HCT116 (cell line): ENCODE results near the gene BCL7A. TPM values are rescaled to one million over a fixed set of nuclear protein-coding genes. Genes with fewer than 3 reads are reported as not detected.

Experiments used
- ATAC-seq: fragments of 200-7000 bp; cut with Tn5 transposase; 2 replicates; pipeline ENCODE4 v1.9.1; 2020; ENCODE audit warnings: mild to moderate bottlenecking, moderate library complexity
- BruUV-seq: library from RNA; stranded (reverse); fragments of 400-500 nt; replicated peaks from 2 replicates; lab custom pipeline; 2021; lab: Mats Ljungman, UMichigan
- CTCF ChIA-PET: fragments of 300-600 bp; sonication (Branson Sonifier 250); formaldehyde crosslinking; loops from one replicate; lab custom pipeline; 2021; ENCODE audit warnings: antibody characterized with exemption; lab: Charles Lee
- POLR2A ChIA-PET: fragments of 300-600, 350-600 bp; sonication (Branson Sonifier 250); formaldehyde crosslinking; loops from one replicate; lab custom pipeline; 2021; ENCODE audit warnings: antibody characterized with exemption; lab: Charles Lee
- RAD21 ChIA-PET, 2 experiments: fragments of 300-600 bp; sonication (Branson Sonifier 250); formaldehyde crosslinking; loops; one replicate each; lab custom pipeline; 2023; ENCODE audit warnings: low total read pairs in 2 of 2; ENCODE audit not compliant: uncharacterized antibody in 2 of 2, unreplicated experiment in 2 of 2, low non-redundant PET in 1 of 2; lab: Charles Lee
- DNase-seq: peaks from one replicate; pipeline ENCODE4 v3.0.0-alpha.2; 2010; ENCODE audit warnings: low read depth, low spot score
- H2AFZ ChIP-seq: fragments of 200-600 bp; shearing (Covaris generic), sonication (generic); 2 replicates; pipeline ENCODE4 v1.6.1; 2017; ENCODE audit warnings: low read depth, mixed run types, mixed read lengths, antibody characterized with exemption, low read length; ENCODE audit not compliant: poor library complexity, severe bottlenecking
- H3K27ac ChIP-seq: 2 replicates; pipeline ENCODE4 v1.5.1; 2012; ENCODE audit warnings: low read depth, low read length
- H3K27me3 ChIP-seq: fragments of 200-600 bp; sonication (generic); 2 replicates; pipeline ENCODE4 v1.6.1; 2016; ENCODE audit warnings: mixed run types, low read length, mixed read lengths; ENCODE audit not compliant: insufficient read depth
- H3K36me3 ChIP-seq, 2 experiments: fragments of 200-500 bp in 1 of 2; fragments of 200-600 bp in 1 of 2; sonication (Bioruptor generic) in 1 of 2; sonication (generic) in 1 of 2; 2 replicates each; pipeline versions ENCODE4 v1.5.1 to v1.6.1; 2014 to 2016; ENCODE audit warnings: low read length in 2 of 2, inconsistent platforms in 1 of 2, mixed read lengths in 1 of 2, mixed run types in 1 of 2; ENCODE audit not compliant: insufficient read depth in 2 of 2, control insufficient read depth in 1 of 2
- H3K4me1 ChIP-seq, 2 experiments: fragments of 200-600 bp in 1 of 2; sonication (generic) in 1 of 2; 2 replicates each; pipeline versions ENCODE4 v1.5.1 to v1.6.1; 2012 to 2017; ENCODE audit warnings: low read length in 2 of 2, inconsistent platforms in 1 of 2, mild to moderate bottlenecking in 1 of 2, mixed read lengths in 1 of 2, mixed run types in 1 of 2, moderate library complexity in 1 of 2; ENCODE audit not compliant: insufficient read depth in 2 of 2, control insufficient read depth in 1 of 2
- H3K4me2 ChIP-seq: fragments of 200-600 bp; sonication (generic); 2 replicates; pipeline ENCODE4 v1.6.1; 2017; ENCODE audit warnings: mixed run types, low read length, mixed read lengths
- H3K4me3 ChIP-seq, 2 experiments: fragments of 200-600 bp in 1 of 2; sonication (generic) in 1 of 2; replicated peaks in 1 of 2; 2 replicates each; pipeline ENCODE4 v1.5.1; 2011 to 2016; ENCODE audit warnings: low read length in 2 of 2, control low read depth in 1 of 2, low read depth in 1 of 2, mild to moderate bottlenecking in 1 of 2, mixed read lengths in 1 of 2, mixed run types in 1 of 2
- H3K79me2 ChIP-seq: fragments of 200-600 bp; sonication (generic); 2 replicates; pipeline ENCODE4 v1.6.1; 2017; ENCODE audit warnings: mild to moderate bottlenecking, mixed run types, low read length, moderate library complexity, mixed read lengths; ENCODE audit not compliant: insufficient read depth
- H3K9ac ChIP-seq: fragments of 200-600 bp; sonication (generic); 2 replicates; pipeline ENCODE4 v1.6.1; 2016; ENCODE audit warnings: low read length, mixed read lengths
- H3K9me2 ChIP-seq: fragments of 200-600 bp; sonication (generic), shearing (Covaris generic); 2 replicates; pipeline ENCODE4 v1.6.1; 2017; ENCODE audit warnings: mixed run types, mild to moderate bottlenecking, moderate library complexity; ENCODE audit not compliant: insufficient read depth
- H3K9me3 ChIP-seq, 2 experiments: fragments of 200-500 bp in 1 of 2; fragments of 200-600 bp in 1 of 2; sonication (Bioruptor generic) in 1 of 2; sonication (generic) in 1 of 2; 2 replicates each; pipeline ENCODE4 v1.6.1; 2014 to 2017; ENCODE audit warnings: low read length in 2 of 2, mixed read lengths in 2 of 2, inconsistent platforms in 1 of 2, low read depth in 1 of 2, mild to moderate bottlenecking in 1 of 2, mixed run types in 1 of 2, moderate library complexity in 1 of 2; ENCODE audit not compliant: control insufficient read depth in 1 of 2, insufficient read depth in 1 of 2
- H4K20me1 ChIP-seq: fragments of 200-600 bp; sonication (generic), shearing (Covaris generic); 2 replicates; pipeline ENCODE4 v1.6.1; 2017; ENCODE audit warnings: mixed run types, mild to moderate bottlenecking, moderate library complexity; ENCODE audit not compliant: insufficient read depth
- ATF3 ChIP-seq: IDR thresholded peaks from 2 replicates; pipeline ENCODE4 v1.6.1; 2012
- CBX3 ChIP-seq: IDR thresholded peaks from 2 replicates; pipeline ENCODE4 v1.6.1; 2012; ENCODE audit warnings: low read depth
- CEBPB ChIP-seq: IDR thresholded peaks from 2 replicates; pipeline ENCODE4 v1.6.1; 2012; ENCODE audit warnings: low read depth
- EGR1 ChIP-seq: IDR thresholded peaks from 2 replicates; pipeline ENCODE4 v1.6.1; 2012; ENCODE audit warnings: low read depth
- EZH2phosphoT487 ChIP-seq: fragments of 200-600 bp; IDR thresholded peaks from 2 replicates; pipeline ENCODE4 v1.6.1; 2018; ENCODE audit warnings: antibody characterized with exemption, borderline replicate concordance
- FOSL1 ChIP-seq: IDR thresholded peaks from 2 replicates; pipeline ENCODE4 v1.6.1; 2012; ENCODE audit warnings: low read depth
- POLR2AphosphoS5 ChIP-seq: IDR thresholded peaks from 2 replicates; pipeline ENCODE4 v1.6.1; 2011; ENCODE audit warnings: mild to moderate bottlenecking, low read depth, low read length, moderate library complexity
- SP1 ChIP-seq: IDR thresholded peaks from 2 replicates; pipeline ENCODE4 v1.6.1; 2012; ENCODE audit warnings: low read depth
- SRF ChIP-seq: IDR thresholded peaks from 2 replicates; pipeline ENCODE4 v1.6.1; 2012; ENCODE audit warnings: low read depth
- TCF7L2 ChIP-seq: IDR thresholded peaks from 2 replicates; pipeline ENCODE4 v1.7.0; 2011; ENCODE audit warnings: borderline replicate concordance, inconsistent platforms; ENCODE audit not compliant: insufficient read depth, insufficient read length; ENCODE audit errors: extremely low read depth
- YY1 ChIP-seq: IDR thresholded peaks from 2 replicates; pipeline ENCODE4 v1.6.1; 2011; ENCODE audit warnings: low read length, low read depth, moderate library complexity, mild to moderate bottlenecking; ENCODE audit not compliant: insufficient replicate concordance; ENCODE audit errors: extremely low read depth
- ZFX ChIP-seq: fragments of 450-650 bp; IDR thresholded peaks from 2 replicates; pipeline ENCODE4 v1.6.1; 2017
- ZNF274 ChIP-seq: fragments of 200-500 bp; sonication (Bioruptor generic); IDR thresholded peaks from 2 replicates; pipeline ENCODE4 v1.6.1; 2014; ENCODE audit warnings: mild to moderate bottlenecking, low read depth, low read length, inconsistent platforms
- intact Hi-C: fragments of 100-400 bp; cut with micrococcal nuclease; formaldehyde crosslinking; loops from 2 replicates; pipeline ENCODE4 v1.10.0; 2022
- total RNA-seq: library from RNA; stranded (reverse); gene quantifications from one replicate; pipeline ENCODE4 v1.2.1, GENCODE V29; 2021; ENCODE audit not compliant: unreplicated experiment
- TF ChIP-seq, protein P1 (sequence below): IDR thresholded peaks from 2 replicates; pipeline ENCODE4 v1.6.1; 2011; ENCODE audit warnings: mild to moderate bottlenecking, low read length, moderate library complexity; ENCODE audit not compliant: insufficient replicate concordance; ENCODE audit errors: extremely low read depth
- TF ChIP-seq, protein P2 (sequence below): IDR thresholded peaks from 2 replicates; pipeline ENCODE4 v1.6.1; 2012; ENCODE audit warnings: low read depth

The BCL7A gene
- total RNA-seq, 1 experiment from 2014 or later, result 14.2 TPM

DNA sequence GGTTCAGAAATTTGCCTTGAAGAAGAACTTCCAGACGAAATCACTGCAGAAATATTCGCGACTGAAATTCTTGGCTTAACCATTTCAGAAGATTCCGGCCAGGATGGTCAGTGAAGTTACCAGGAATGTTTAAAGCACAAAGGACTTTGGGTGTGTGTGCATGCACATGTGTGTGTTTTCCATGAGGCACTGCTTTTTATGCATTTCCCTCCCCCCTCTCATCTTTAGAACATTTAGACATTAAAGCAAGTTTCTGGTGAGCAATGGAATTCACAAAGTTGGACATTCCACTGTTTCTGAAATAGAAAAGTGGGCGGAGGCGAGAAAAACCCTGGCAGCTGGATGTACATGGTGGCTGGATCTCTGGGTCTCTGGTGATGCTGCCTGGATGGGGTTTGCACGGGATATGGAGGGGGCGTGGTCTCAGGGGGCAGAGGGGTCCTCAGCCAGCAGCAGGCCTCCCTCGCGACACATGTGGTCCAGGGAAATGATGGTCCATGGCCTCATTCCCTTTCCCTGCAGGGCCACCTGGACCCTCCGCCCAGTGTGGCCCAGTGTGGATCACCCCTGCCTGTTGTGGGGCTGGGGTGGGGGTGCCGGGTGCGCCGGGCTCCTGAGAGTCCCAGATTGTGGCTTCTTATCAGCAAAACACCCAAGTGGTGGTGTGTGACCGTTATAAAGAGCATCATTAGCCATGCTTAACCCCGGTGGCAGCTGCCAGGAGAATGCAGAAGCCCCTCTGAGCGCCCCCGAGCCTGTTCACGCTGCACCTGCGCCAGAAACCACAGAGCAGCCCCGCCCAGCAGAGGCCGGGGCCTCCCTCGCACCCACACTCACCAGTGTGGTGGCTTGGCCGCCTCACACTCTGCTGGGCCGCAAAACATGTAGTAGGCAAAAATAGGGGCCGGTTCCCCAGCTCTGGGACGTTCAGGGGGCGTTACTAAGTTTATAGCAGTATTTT, 17.8 kb upstream of the BCL7A start:
- TF ChIP-seq FOSL1 (no peak), YY1 (no peak), ZNF274 (no peak), EZH2phosphoT487 (no peak), ZFX (no peak), CBX3 (no peak), POLR2AphosphoS5 (no peak), TCF7L2 (no peak), SP1 (no peak), SRF (no peak), EGR1 (no peak), CEBPB (no peak), ATF3 (no peak)
- TF ChIP-seq, protein P1, sequence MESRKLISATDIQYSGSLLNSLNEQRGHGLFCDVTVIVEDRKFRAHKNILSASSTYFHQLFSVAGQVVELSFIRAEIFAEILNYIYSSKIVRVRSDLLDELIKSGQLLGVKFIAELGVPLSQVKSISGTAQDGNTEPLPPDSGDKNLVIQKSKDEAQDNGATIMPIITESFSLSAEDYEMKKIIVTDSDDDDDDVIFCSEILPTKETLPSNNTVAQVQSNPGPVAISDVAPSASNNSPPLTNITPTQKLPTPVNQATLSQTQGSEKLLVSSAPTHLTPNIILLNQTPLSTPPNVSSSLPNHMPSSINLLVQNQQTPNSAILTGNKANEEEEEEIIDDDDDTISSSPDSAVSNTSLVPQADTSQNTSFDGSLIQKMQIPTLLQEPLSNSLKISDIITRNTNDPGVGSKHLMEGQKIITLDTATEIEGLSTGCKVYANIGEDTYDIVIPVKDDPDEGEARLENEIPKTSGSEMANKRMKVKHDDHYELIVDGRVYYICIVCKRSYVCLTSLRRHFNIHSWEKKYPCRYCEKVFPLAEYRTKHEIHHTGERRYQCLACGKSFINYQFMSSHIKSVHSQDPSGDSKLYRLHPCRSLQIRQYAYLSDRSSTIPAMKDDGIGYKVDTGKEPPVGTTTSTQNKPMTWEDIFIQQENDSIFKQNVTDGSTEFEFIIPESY, result no peak
- TF ChIP-seq, protein P2, sequence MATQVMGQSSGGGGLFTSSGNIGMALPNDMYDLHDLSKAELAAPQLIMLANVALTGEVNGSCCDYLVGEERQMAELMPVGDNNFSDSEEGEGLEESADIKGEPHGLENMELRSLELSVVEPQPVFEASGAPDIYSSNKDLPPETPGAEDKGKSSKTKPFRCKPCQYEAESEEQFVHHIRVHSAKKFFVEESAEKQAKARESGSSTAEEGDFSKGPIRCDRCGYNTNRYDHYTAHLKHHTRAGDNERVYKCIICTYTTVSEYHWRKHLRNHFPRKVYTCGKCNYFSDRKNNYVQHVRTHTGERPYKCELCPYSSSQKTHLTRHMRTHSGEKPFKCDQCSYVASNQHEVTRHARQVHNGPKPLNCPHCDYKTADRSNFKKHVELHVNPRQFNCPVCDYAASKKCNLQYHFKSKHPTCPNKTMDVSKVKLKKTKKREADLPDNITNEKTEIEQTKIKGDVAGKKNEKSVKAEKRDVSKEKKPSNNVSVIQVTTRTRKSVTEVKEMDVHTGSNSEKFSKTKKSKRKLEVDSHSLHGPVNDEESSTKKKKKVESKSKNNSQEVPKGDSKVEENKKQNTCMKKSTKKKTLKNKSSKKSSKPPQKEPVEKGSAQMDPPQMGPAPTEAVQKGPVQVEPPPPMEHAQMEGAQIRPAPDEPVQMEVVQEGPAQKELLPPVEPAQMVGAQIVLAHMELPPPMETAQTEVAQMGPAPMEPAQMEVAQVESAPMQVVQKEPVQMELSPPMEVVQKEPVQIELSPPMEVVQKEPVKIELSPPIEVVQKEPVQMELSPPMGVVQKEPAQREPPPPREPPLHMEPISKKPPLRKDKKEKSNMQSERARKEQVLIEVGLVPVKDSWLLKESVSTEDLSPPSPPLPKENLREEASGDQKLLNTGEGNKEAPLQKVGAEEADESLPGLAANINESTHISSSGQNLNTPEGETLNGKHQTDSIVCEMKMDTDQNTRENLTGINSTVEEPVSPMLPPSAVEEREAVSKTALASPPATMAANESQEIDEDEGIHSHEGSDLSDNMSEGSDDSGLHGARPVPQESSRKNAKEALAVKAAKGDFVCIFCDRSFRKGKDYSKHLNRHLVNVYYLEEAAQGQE, result no peak
- TF ChIP-seq, all 23 proteins: peak for 0
- Histone ChIP-seq H3K79me2 (no peaks in the 10 kb centered on the region), H3K4me3 (no peak overlapping the region), H3K4me2 (no peak overlapping the region), H3K9ac (no peak overlapping the region), H3K9me2 (no peaks in the 10 kb centered on the region), H3K9me3 (peaks cover 3 to 4% of the 10 kb centered on the region in 2 experiments; a peak in 2 of 4 replicates), H4K20me1 (no peaks in the 10 kb centered on the region), H3K27ac (no peak overlapping the region), H3K27me3 (no peaks in the 10 kb centered on the region), H3K36me3 (no peaks in the 10 kb centered on the region), H2AFZ (no peak overlapping the region), H3K4me1 (no peaks in the 10 kb centered on the region; a peak in 1 of 4 replicates)
- no peak for DNase-seq
- no peak for ATAC-seq
- CTCF ChIA-PET, result no interaction called here
- BruUV-seq, result no TSS peak
- POLR2A ChIA-PET, result no interaction called here
- intact Hi-C loops, result no loop called here
- RAD21 ChIA-PET, result no interaction called here
